A673 (cell line): ENCODE data around the gene GRIN3A.

Source experiments
- CTCF ChIP-seq: fragments of 300-800, 200-600 bp; sonication (generic); conservative IDR thresholded peaks from 2 replicates; pipeline ENCODE4 v1.5.1; 2017; ENCODE audit warnings: low read depth, mild to moderate bottlenecking, antibody characterized with exemption, low read length, moderate library complexity, mixed read lengths
- EZH2 ChIP-seq: fragments of 200-600 bp; sonication (generic); IDR thresholded peaks from 2 replicates; pipeline ENCODE4 v1.6.1; 2017; ENCODE audit warnings: borderline replicate concordance, low read depth, mild to moderate bottlenecking, mixed read lengths, antibody characterized with exemption, low read length; ENCODE audit not compliant: poor library complexity, severe bottlenecking

DNA sequence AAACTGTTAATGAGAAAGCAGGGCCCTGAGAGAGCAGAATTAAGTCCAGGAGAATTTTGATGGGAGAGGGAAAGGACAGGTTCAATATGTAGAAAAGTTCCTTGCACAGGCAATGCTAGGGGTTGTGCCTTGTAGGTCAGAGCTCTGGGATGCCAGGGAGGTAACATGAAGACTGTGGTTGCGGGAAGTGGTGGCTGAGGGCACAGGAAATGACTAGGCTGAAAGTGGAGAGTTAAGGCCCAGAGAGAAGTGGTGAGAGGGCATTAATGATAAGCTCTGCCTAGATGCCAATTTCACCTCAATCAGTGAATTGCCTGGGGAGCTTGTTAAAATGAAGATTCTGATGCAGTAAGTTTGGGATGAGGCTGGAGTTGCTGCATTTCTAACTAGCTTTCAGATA, 112.2 kb downstream of the GRIN3A start:
- no peak for TF ChIP-seq CTCF
- TF ChIP-seq EZH2 = no peak
